Ascending aorta (tissue), 2 donors: Measurements from ENCODE around the gene PTPRN2. TPM values are rescaled to one million over a fixed set of nuclear protein-coding genes. Genes with fewer than 3 reads are reported as not detected.
"Not testable (repeated sequence)": the region's sequence is repeated elsewhere in the genome, so short reads cannot be mapped to it uniquely, and the experiment has no call there.

Experiments used
- DNase-seq, 2 donors: peaks; one replicate each; pipeline ENCODE4 v3.0.0-alpha.2; 2019; ENCODE audit warnings: low spot score in 2 of 2
- H3K27ac ChIP-seq, 2 donors: fragments of 200-600 bp; sonication (generic); one replicate each; pipeline ENCODE4 v1.5.1; 2016 to 2017; ENCODE audit warnings: mild to moderate bottlenecking in 1 of 2
- H3K27me3 ChIP-seq: fragments of 200-600 bp; sonication (generic); one replicate; pipeline ENCODE4 v1.5.1; 2017
- H3K36me3 ChIP-seq, 2 donors: fragments of 200-600 bp; sonication (generic); one replicate each; pipeline ENCODE4 v1.5.1; 2016
- H3K4me1 ChIP-seq, 2 donors: fragments of 200-600 bp; sonication (generic); one replicate each; pipeline ENCODE4 v1.5.1; 2016 to 2017; ENCODE audit warnings: mild to moderate bottlenecking in 1 of 2
- H3K4me3 ChIP-seq, 2 donors: fragments of 200-600 bp; sonication (generic); one replicate each; pipeline ENCODE4 v1.5.1; 2016 to 2017; ENCODE audit warnings: mild to moderate bottlenecking in 1 of 2
- H3K9me3 ChIP-seq, 2 donors: fragments of 200-600 bp; sonication (generic); one replicate each; pipeline ENCODE4 v1.5.1; 2016
- intact Hi-C: fragments of 100-400 bp; cut with DNase I; formaldehyde crosslinking; loops from one replicate; pipeline ENCODE4 v1.15.1; 2023
- total RNA-seq: library from RNA; depleted of rRNA; stranded (reverse); fragments of >200 nt; gene quantifications from one replicate; pipeline ENCODE4 v1.1.0, GENCODE V29; 2016
- TF ChIP-seq, protein P1 (sequence below), 3 experiments: fragments of 200-600 bp in 2 of 3; fragments of 450-650 bp in 1 of 3; sonication (generic) in 2 of 3; IDR thresholded peaks; one replicate each; pipeline ENCODE4 v1.5.1; 2016 to 2019; ENCODE audit warnings: antibody characterized with exemption in 3 of 3, mild to moderate bottlenecking in 1 of 3, moderate library complexity in 1 of 3

PTPRN2 gene
- total RNA-seq, 1 donor from 2014 or later = 7.3 TPM

DNA sequence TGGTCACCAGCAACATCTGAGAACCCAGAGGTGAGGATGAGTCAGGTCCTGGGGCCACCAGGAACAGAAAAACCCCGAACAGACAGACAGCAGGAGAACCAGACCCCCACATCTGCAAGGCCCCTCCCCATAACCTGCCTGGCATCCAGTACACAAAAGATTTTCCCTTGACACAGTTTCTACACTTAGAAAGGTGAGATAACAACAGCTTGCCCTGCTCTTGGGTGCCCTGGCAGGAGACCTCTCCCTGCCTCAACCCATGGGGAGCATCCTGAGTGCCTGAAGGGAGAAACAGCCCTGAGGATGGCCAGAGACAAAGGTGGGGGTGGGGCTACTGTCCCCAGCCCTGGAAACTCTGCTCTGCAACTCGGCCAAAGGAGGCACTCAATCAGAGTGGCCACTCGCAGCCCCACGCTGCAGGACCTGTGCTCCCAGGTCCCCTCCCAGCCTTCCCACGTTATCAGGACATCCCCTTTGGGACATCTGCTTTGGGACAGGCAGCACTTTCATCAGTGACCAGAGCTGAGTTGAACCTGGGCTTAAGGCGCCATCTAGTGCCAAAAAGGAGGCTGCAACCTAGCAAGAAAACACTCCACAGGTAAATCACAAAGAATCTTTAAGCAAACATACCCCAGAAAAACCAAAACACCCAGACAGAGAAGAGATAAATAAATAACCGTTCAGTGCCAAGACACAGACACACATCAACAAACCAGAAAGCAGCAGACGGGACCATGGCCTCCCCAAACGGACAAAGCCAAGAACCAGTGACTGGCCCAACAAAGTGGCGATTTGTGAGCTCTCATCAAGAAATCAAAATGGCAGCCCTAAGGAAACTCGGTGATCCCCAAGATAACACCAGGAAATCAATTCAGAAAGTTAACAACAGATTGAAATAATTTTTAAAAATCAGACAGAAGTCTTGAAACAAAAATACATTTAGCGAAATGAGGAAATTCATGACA, 233.7 kb downstream of the PTPRN2 start:
- DNase-seq = no peak
- H3K27me3 ChIP-seq = no peaks in the 10 kb centered on the region
- no peaks in the 10 kb centered on the region for H3K36me3 ChIP-seq
- peaks cover 0 to 4% of the 10 kb centered on the region in 2 donors for H3K9me3 ChIP-seq
- TF ChIP-seq, protein P1, sequence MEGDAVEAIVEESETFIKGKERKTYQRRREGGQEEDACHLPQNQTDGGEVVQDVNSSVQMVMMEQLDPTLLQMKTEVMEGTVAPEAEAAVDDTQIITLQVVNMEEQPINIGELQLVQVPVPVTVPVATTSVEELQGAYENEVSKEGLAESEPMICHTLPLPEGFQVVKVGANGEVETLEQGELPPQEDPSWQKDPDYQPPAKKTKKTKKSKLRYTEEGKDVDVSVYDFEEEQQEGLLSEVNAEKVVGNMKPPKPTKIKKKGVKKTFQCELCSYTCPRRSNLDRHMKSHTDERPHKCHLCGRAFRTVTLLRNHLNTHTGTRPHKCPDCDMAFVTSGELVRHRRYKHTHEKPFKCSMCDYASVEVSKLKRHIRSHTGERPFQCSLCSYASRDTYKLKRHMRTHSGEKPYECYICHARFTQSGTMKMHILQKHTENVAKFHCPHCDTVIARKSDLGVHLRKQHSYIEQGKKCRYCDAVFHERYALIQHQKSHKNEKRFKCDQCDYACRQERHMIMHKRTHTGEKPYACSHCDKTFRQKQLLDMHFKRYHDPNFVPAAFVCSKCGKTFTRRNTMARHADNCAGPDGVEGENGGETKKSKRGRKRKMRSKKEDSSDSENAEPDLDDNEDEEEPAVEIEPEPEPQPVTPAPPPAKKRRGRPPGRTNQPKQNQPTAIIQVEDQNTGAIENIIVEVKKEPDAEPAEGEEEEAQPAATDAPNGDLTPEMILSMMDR (IDR thresholded peaks at IDR 0.05) = no peak
- H3K27ac ChIP-seq = no peak overlapping the region
- no peak overlapping the region for H3K4me3 ChIP-seq
- intact Hi-C loops = no loop called here
- H3K4me1 ChIP-seq = no peaks in the 10 kb centered on the region

DNA sequence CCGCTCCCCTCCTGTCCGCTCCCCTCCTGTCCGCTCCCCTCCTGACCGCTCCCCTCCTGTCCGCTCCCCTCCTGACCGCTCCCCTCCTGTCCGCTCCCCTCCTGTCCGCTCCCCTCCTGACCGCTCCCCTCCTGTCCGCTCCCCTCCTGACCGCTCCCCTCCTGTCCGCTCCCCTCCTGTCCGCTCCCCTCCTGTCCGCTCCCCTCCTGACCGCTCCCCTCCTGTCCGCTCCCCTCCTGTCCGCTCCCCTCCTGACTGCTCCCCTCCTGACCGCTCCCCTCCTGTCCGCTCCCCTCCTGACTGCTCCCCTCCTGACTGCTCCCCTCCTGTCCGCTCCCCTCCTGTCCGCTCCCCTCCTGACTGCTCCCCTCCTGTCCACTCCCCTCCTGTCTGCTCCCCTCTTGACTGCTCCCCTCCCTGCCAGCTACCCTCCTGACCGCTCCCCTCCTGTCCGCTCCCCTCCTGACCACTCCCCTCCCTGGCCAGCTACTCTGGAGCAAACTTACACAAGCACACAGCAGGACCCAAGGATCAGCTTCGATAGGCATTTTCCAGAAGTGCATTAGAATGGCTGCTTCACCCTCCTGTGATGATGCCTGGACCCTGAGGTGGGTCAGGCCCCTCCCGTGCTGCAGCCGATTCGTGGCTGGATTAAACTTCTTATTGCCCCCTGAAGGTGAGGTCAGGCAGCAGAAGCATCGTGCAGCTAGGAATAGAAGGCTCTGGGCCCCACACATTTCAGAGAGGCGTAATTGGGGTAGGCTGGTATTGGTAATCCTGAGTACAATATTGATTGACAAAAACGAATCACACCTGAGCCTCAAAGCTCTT, 235.5 kb downstream of the PTPRN2 start:
- intact Hi-C loops = not testable (repeated sequence)

GRCh38 chr7:158351481-158351880, 236.1 kb downstream of the PTPRN2 start:
- Histone ChIP-seq H3K36me3 (no peaks in the 10 kb centered on the region), H3K9me3 (peaks cover 0 to 4% of the 10 kb centered on the region in 2 donors), H3K27me3 (no peaks in the 10 kb centered on the region), H3K4me1 (no peaks in the 10 kb centered on the region), H3K4me3 (no peak overlapping the region), H3K27ac (no peak overlapping the region)
- TF ChIP-seq, protein P1 (IDR thresholded peaks at IDR 0.05) = no peak
- no peak for DNase-seq
- intact Hi-C loops = no loop called here

More for the DNA sequence above, 235.5 kb downstream of the PTPRN2 start:
- not testable (repeated sequence) for H3K27ac ChIP-seq, H3K4me1 ChIP-seq, H3K36me3 ChIP-seq, H3K27me3 ChIP-seq, H3K9me3 ChIP-seq, DNase-seq, H3K4me3 ChIP-seq

GRCh38 chr7:158351051-158351450, 236.6 kb downstream of the PTPRN2 start:
- no peaks in the 10 kb centered on the region for H3K27me3 ChIP-seq
- peaks cover 0 to 4% of the 10 kb centered on the region in 2 donors for H3K9me3 ChIP-seq
- intact Hi-C loops = no loop called here
- TF ChIP-seq, protein P1 (IDR thresholded peaks at IDR 0.05) = no peak
- H3K4me1 ChIP-seq = no peaks in the 10 kb centered on the region
- H3K27ac ChIP-seq = no peak overlapping the region
- no peak overlapping the region for H3K4me3 ChIP-seq
- H3K36me3 ChIP-seq = no peaks in the 10 kb centered on the region
- DNase-seq = no peak

DNA sequence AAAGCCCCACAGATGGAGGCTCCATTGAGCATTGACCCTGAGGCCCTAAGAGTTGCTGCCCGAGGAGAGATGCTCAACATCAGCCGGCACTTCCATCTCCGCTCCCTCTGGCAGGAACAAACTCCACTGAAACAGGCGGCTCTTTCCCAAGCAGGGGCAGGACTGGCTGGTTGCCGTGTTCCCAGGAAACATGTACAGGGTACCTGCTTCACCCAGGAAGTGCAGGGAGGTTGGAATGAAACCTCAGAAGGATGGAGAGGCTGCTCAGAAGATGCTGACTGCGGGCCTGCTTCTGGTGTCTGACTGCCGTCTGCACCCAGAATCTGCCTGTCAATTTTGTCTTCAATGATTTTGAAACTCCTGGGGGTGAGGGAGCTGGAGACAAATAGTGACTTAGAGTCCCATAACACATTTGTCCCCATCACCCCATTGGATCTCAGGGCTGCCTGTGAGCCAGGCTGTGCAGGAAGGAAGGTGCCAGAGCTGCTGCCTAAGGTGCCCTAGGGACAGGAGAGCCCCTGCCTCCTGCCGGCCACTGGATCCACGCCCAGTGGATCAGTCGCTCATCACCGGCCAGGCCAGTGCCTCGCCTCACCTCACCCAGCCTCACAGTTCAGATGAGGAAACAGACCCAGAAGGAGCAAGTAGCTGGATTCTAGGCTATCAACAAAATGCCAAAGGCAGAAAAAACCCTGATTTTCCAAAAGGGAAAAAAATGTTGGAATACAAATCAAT, 237.3 kb downstream of the PTPRN2 start:
- Histone ChIP-seq H3K36me3 (no peaks in the 10 kb centered on the region), H3K27me3 (no peaks in the 10 kb centered on the region), H3K27ac (no peak overlapping the region), H3K9me3 (peaks cover 0 to 4% of the 10 kb centered on the region in 2 donors), H3K4me1 (no peaks in the 10 kb centered on the region), H3K4me3 (no peak overlapping the region)
- TF ChIP-seq, protein P1 (IDR thresholded peaks at IDR 0.05) = no peak
- DNase-seq = no peak
- intact Hi-C loops = no loop called here
